ENCODE data around the gene ZHX3.

DNA sequence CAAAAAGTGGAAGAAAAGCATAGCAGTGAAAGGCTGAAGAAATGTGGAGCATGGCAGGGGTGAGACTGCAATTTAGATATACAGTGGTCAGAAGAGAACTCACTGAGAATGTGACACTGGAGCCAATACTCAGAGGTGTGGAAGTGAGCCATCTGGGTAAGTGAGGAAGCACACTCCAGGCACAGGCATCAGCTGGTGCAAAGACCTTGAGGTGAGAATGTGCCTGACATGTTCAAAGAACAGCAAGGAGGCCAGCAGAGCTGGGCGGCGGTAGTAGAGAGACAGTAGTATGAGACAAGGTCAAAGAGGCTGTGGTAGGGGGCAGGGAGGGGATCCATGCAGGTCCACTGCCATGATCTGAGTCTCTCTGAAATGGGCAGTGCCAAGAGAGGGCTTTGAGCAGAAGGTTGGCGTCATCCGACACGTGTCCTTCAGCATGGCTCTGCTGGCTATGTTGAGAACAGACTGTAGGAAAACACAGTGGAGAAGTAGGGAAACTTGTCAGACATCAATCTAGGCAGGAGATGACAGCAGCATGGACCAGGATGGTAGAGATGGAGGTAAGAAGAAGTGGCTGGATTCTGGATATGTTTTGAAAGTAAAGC, 95.8 kb downstream of the ZHX3 start:
- TF ChIP-seq, protein P1, sequence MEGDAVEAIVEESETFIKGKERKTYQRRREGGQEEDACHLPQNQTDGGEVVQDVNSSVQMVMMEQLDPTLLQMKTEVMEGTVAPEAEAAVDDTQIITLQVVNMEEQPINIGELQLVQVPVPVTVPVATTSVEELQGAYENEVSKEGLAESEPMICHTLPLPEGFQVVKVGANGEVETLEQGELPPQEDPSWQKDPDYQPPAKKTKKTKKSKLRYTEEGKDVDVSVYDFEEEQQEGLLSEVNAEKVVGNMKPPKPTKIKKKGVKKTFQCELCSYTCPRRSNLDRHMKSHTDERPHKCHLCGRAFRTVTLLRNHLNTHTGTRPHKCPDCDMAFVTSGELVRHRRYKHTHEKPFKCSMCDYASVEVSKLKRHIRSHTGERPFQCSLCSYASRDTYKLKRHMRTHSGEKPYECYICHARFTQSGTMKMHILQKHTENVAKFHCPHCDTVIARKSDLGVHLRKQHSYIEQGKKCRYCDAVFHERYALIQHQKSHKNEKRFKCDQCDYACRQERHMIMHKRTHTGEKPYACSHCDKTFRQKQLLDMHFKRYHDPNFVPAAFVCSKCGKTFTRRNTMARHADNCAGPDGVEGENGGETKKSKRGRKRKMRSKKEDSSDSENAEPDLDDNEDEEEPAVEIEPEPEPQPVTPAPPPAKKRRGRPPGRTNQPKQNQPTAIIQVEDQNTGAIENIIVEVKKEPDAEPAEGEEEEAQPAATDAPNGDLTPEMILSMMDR (IDR thresholded peaks at IDR 0.05), result no peak
- TF ChIP-seq POLR2A (IDR thresholded peaks at IDR 0.05), result no peak
